Trophoblast cell (in vitro differentiated cells and primary cell): ENCODE results near the gene KRTAP4-8.
"Not testable (repeated sequence)": the region's sequence is repeated elsewhere in the genome, so short reads cannot be mapped to it uniquely, and the experiment has no call there.

Experiments
- DNase-seq, 2 donors: peaks; one replicate each; pipeline ENCODE4 v3.0.0-alpha.2; 2016
- H2AFZ ChIP-seq: 2 replicates; pipeline ENCODE4 v1.6.1; 2013; ENCODE audit warnings: low read length, moderate library complexity, mild to moderate bottlenecking; ENCODE audit not compliant: insufficient read depth, poor library complexity
- H2AK5ac ChIP-seq: 2 replicates; pipeline ENCODE4 v1.6.1; 2013; ENCODE audit warnings: mild to moderate bottlenecking, low read length
- H2BK120ac ChIP-seq: 2 replicates; pipeline ENCODE4 v1.6.1; 2013; ENCODE audit warnings: low read length, mild to moderate bottlenecking, moderate library complexity; ENCODE audit not compliant: insufficient read depth, poor library complexity
- H2BK12ac ChIP-seq: 2 replicates; pipeline ENCODE4 v1.6.1; 2013; ENCODE audit warnings: mild to moderate bottlenecking, low read length, moderate library complexity
- H2BK5ac ChIP-seq: 2 replicates; pipeline ENCODE4 v1.6.1; 2013; ENCODE audit warnings: low read length, low read depth, moderate library complexity, mild to moderate bottlenecking; ENCODE audit not compliant: poor library complexity
- H3K14ac ChIP-seq: 2 replicates; pipeline ENCODE4 v1.6.1; 2013; ENCODE audit warnings: mild to moderate bottlenecking, low read length
- H3K18ac ChIP-seq: 2 replicates; pipeline ENCODE4 v1.6.1; 2013; ENCODE audit warnings: mild to moderate bottlenecking, low read length
- H3K23ac ChIP-seq: 2 replicates; pipeline ENCODE4 v1.6.1; 2013; ENCODE audit warnings: low read length
- H3K27ac ChIP-seq: 2 replicates; pipeline ENCODE4 v1.5.1; 2013; ENCODE audit warnings: low read depth, mild to moderate bottlenecking, inconsistent platforms, low read length, moderate library complexity
- H3K27me3 ChIP-seq: 2 replicates; pipeline ENCODE4 v1.6.1; 2013; ENCODE audit warnings: inconsistent platforms, mild to moderate bottlenecking, low read length, moderate library complexity; ENCODE audit not compliant: insufficient read depth
- H3K36me3 ChIP-seq, 2 experiments: 1 replicate in 1 of 2; 2 replicates in 1 of 2; pipeline ENCODE4 v1.6.1; 2013; ENCODE audit warnings: low read length in 2 of 2, mild to moderate bottlenecking in 2 of 2, moderate library complexity in 1 of 2; ENCODE audit not compliant: insufficient read depth in 2 of 2, control insufficient read depth in 1 of 2
- H3K4ac ChIP-seq: 2 replicates; pipeline ENCODE4 v1.6.1; 2013; ENCODE audit warnings: low read depth, mild to moderate bottlenecking, low read length, moderate library complexity
- H3K4me1 ChIP-seq, 2 experiments: 1 replicate in 1 of 2; 2 replicates in 1 of 2; pipeline ENCODE4 v1.6.1; 2013; ENCODE audit warnings: low read length in 2 of 2, mild to moderate bottlenecking in 2 of 2, moderate library complexity in 1 of 2; ENCODE audit not compliant: insufficient read depth in 2 of 2, control insufficient read depth in 1 of 2
- H3K4me2 ChIP-seq: 2 replicates; pipeline ENCODE4 v1.6.1; 2013; ENCODE audit warnings: inconsistent platforms, mild to moderate bottlenecking, low read length, moderate library complexity
- H3K4me3 ChIP-seq: 2 replicates; pipeline ENCODE4 v1.5.1; 2013; ENCODE audit warnings: mild to moderate bottlenecking, low read depth, low read length, inconsistent platforms
- H3K79me1 ChIP-seq: one replicate; pipeline ENCODE4 v1.6.1; 2013; ENCODE audit warnings: low read length
- H3K79me2 ChIP-seq: 2 replicates; pipeline ENCODE4 v1.6.1; 2013; ENCODE audit warnings: low read length, mild to moderate bottlenecking; ENCODE audit not compliant: control insufficient read depth, insufficient read depth, poor library complexity
- H3K9ac ChIP-seq: 2 replicates; pipeline ENCODE4 v1.6.1; 2013; ENCODE audit warnings: mild to moderate bottlenecking, low read length
- H3K9me3 ChIP-seq: 2 replicates; pipeline ENCODE4 v1.6.1; 2013; ENCODE audit warnings: low read depth, mild to moderate bottlenecking, control low read depth, inconsistent platforms, low read length; ENCODE audit not compliant: insufficient read depth
- H4K12ac ChIP-seq: 2 replicates; pipeline ENCODE4 v1.6.1; 2013; ENCODE audit warnings: low read depth, mild to moderate bottlenecking, low read length, moderate library complexity
- H4K8ac ChIP-seq: 2 replicates; pipeline ENCODE4 v1.6.1; 2013; ENCODE audit warnings: low read depth, mild to moderate bottlenecking, low read length, moderate library complexity
- H4K91ac ChIP-seq: one replicate; pipeline ENCODE4 v1.6.1; 2013; ENCODE audit warnings: low read depth, mild to moderate bottlenecking, low read length, moderate library complexity
- WGBS: extraction: QIAGEN DNeasy Blood & Tissue Kit; methylation state at CpG from one replicate; pipeline ENCODE4 v1.1.7; 2013; ENCODE audit warnings: missing lambda C conversion rate; ENCODE audit not compliant: insufficient read length, insufficient coverage; ENCODE audit errors: extremely low coverage; 5-methylcytosine and 5-hydroxymethylcytosine counted together

The KRTAP4-8 gene

GRCh38 chr17:41127371-41127770 lies 29.4 kb upstream of the KRTAP4-8 start:
- H2BK5ac ChIP-seq = no peak overlapping the region
- no peaks in the 10 kb centered on the region for H3K4me1 ChIP-seq
- H3K14ac ChIP-seq = no peak overlapping the region
- H3K9ac ChIP-seq = no peak overlapping the region
- H3K4me2 ChIP-seq = no peak overlapping the region
- H3K27me3 ChIP-seq = no peaks in the 10 kb centered on the region
- no peak overlapping the region for H4K12ac ChIP-seq
- no peak overlapping the region for H2BK120ac ChIP-seq
- H3K4me3 ChIP-seq = no peak overlapping the region
- H3K36me3 ChIP-seq = no peaks in the 10 kb centered on the region
- H3K79me2 ChIP-seq = no peaks in the 10 kb centered on the region
- H3K23ac ChIP-seq = no peak overlapping the region
- H3K4ac ChIP-seq = no peak overlapping the region
- H3K18ac ChIP-seq = no peak overlapping the region
- no peak overlapping the region for H2BK12ac ChIP-seq
- H4K8ac ChIP-seq = no peak overlapping the region
- H4K91ac ChIP-seq = no peak overlapping the region
- H2AK5ac ChIP-seq = no peak overlapping the region
- no peak overlapping the region for H3K27ac ChIP-seq
- WGBS = no CpG with 5 or more reads among the region's 1 CpG
- no peaks in the 10 kb centered on the region for H3K9me3 ChIP-seq
- no peaks in the 10 kb centered on the region for H3K79me1 ChIP-seq
- no peak for DNase-seq
- H2AFZ ChIP-seq = no peak overlapping the region

GRCh38 chr17:41126412-41126811 lies 28.5 kb upstream of the KRTAP4-8 start:
- Histone ChIP-seq H3K4me2 (no peak overlapping the region), H2AK5ac (no peak overlapping the region), H3K27me3 (no peaks in the 10 kb centered on the region), H3K14ac (no peak overlapping the region), H4K12ac (no peak overlapping the region), H2BK120ac (no peak overlapping the region), H3K4me1 (no peaks in the 10 kb centered on the region), H3K27ac (no peak overlapping the region), H2BK5ac (no peak overlapping the region), H3K36me3 (no peaks in the 10 kb centered on the region), H3K9ac (no peak overlapping the region), H3K18ac (no peak overlapping the region), H3K79me2 (no peaks in the 10 kb centered on the region), H3K79me1 (no peaks in the 10 kb centered on the region), H2AFZ (no peak overlapping the region), H3K9me3 (no peaks in the 10 kb centered on the region), H3K4me3 (no peak overlapping the region), H3K4ac (no peak overlapping the region), H4K91ac (no peak overlapping the region), H4K8ac (no peak overlapping the region), H3K23ac (no peak overlapping the region), H2BK12ac (no peak overlapping the region)
- no CpG with 5 or more reads among the region's 3 CpGs for WGBS
- no peak for DNase-seq

GRCh38 chr17:41125064-41125463 lies 27.1 kb upstream of the KRTAP4-8 start:
- no peak overlapping the region for H4K91ac ChIP-seq
- H3K79me1 ChIP-seq = no peaks in the 10 kb centered on the region
- no peaks in the 10 kb centered on the region for H3K36me3 ChIP-seq
- no peaks in the 10 kb centered on the region for H3K27me3 ChIP-seq
- DNase-seq = peak in 1 of 2 donors; percentile 53
- no peak overlapping the region for H4K12ac ChIP-seq
- no peaks in the 10 kb centered on the region for H3K79me2 ChIP-seq
- H2BK5ac ChIP-seq = no peak overlapping the region
- no peak overlapping the region for H3K14ac ChIP-seq
- H3K27ac ChIP-seq = no peak overlapping the region
- H3K4ac ChIP-seq = no peak overlapping the region
- H2AFZ ChIP-seq = no peak overlapping the region
- no peak overlapping the region for H2BK12ac ChIP-seq
- H3K23ac ChIP-seq = no peak overlapping the region
- no peaks in the 10 kb centered on the region for H3K4me1 ChIP-seq
- no peak overlapping the region for H3K4me3 ChIP-seq
- H3K4me2 ChIP-seq = no peak overlapping the region
- no peak overlapping the region for H2AK5ac ChIP-seq
- H3K18ac ChIP-seq = no peak overlapping the region
- H3K9me3 ChIP-seq = no peaks in the 10 kb centered on the region
- no CpG with 5 or more reads among the region's 2 CpGs for WGBS
- H4K8ac ChIP-seq = no peak overlapping the region
- no peak overlapping the region for H2BK120ac ChIP-seq
- no peak overlapping the region for H3K9ac ChIP-seq

- H3K4me1 ChIP-seq, H3K14ac ChIP-seq, H3K9me3 ChIP-seq, H3K79me2 ChIP-seq, H3K4me3 ChIP-seq, H3K36me3 ChIP-seq, H2AK5ac ChIP-seq, H2BK120ac ChIP-seq, H4K91ac ChIP-seq, H3K4me2 ChIP-seq, DNase-seq, H3K9ac ChIP-seq, H3K23ac ChIP-seq, H4K12ac ChIP-seq, H3K4ac ChIP-seq, H2AFZ ChIP-seq, H3K27ac ChIP-seq, H3K27me3 ChIP-seq, H2BK5ac ChIP-seq, H3K79me1 ChIP-seq, H2BK12ac ChIP-seq, H4K8ac ChIP-seq, H3K18ac ChIP-seq: not testable (repeated sequence)
- no CpG with 5 or more reads among the region's 3 CpGs for WGBS
Observed at GRCh38 chr17:41123991-41124371, 26.0 kb upstream of the KRTAP4-8 start, which contains the start of gene KRTAP4-12. Gene KRTAP4-12, minus strand, starts transcription at chr17:41124182. Its CDS starts 60 bp downstream, at chr17:41124122.
